Measurements from ENCODE around the gene ZNF214. TPM values are rescaled to one million over a fixed set of nuclear protein-coding genes. Genes with fewer than 3 reads are reported as not detected.

Gene ZNF214
- total RNA-seq: 1 to 10 TPM in 2 of 4 donors, under 1 TPM in 2; 0.75 to 2.0 (median 1.2) TPM

GRCh38 chr11:7020183-7020917 lies at the start of gene ZNF214, which contains the start of gene NLRP14:
ZNF214 (minus strand) TSS chr11:7020346; CDS start chr11:7002835, 17,511 bp downstream.
NLRP14 (plus strand) TSS chr11:7020479; CDS start chr11:7038587, 18,108 bp downstream.
- TF ChIP-seq, protein P1, sequence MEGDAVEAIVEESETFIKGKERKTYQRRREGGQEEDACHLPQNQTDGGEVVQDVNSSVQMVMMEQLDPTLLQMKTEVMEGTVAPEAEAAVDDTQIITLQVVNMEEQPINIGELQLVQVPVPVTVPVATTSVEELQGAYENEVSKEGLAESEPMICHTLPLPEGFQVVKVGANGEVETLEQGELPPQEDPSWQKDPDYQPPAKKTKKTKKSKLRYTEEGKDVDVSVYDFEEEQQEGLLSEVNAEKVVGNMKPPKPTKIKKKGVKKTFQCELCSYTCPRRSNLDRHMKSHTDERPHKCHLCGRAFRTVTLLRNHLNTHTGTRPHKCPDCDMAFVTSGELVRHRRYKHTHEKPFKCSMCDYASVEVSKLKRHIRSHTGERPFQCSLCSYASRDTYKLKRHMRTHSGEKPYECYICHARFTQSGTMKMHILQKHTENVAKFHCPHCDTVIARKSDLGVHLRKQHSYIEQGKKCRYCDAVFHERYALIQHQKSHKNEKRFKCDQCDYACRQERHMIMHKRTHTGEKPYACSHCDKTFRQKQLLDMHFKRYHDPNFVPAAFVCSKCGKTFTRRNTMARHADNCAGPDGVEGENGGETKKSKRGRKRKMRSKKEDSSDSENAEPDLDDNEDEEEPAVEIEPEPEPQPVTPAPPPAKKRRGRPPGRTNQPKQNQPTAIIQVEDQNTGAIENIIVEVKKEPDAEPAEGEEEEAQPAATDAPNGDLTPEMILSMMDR (IDR thresholded peaks at IDR 0.05 in 4 of 5, conservative IDR thresholded peaks at IDR 0.05 in 1 of 5): no peak
- TF ChIP-seq POLR2A (IDR thresholded peaks at IDR 0.05): no peak
- H3K27ac ChIP-seq: peak within 1 kb of the TSS; percentile 11 to 54 (median 22)
- DNase-seq: peak; percentile 69 to 84
- peak; percentile 94 to 96 for ATAC-seq
- no peaks in the 10 kb centered on the region for H3K36me3 ChIP-seq
- no peaks in the 10 kb centered on the region for H3K27me3 ChIP-seq
- H3K9me3 ChIP-seq: no peaks in the 10 kb centered on the region
- in situ Hi-C loops (cut with MboI; ENCODE audit: low sequenced_read_pairs in 4 of 4): no loop called here
- intact Hi-C loops (cut with DNase I; ENCODE audit: low total_unique reads): loop anchor here (2.0 to 5.0 kb wide), 2 partner anchors 28 to 93 kb away; partner anchors contain the start of gene ZNF215
- H3K4me3 ChIP-seq: peak within 1 kb of the TSS; percentile 59 to 70 (median 64)
- H3K4me1 ChIP-seq: peaks cover 7 to 8% of the 10 kb centered on the region in 2 donors

DNA sequence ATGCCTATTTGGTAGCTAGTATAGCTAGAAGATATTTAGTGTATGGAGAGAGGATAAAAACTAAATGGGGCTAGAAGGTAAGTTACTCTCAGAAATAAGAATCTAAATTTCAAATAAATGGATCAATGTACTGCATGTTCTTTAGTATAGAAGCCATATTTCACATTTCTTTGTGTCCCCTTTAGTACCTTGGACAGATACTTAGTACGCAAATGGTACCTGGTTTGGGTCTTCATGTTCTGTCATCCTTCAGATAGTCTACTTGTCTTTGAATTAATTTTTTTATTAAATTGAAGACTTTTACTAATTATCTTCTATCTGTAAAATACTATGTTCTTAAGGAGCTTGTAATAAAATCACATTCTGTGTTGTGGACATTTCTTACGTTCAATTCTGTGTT lies 42.4 kb upstream of the ZNF214 start:
- Histone ChIP-seq H3K4me3 (no peak overlapping the region), H3K27me3 (no peaks in the 10 kb centered on the region), H3K36me3 (no peaks in the 10 kb centered on the region), H3K27ac (no peak overlapping the region), H3K9me3 (no peaks in the 10 kb centered on the region), H3K4me1 (no peaks in the 10 kb centered on the region)
- TF ChIP-seq, protein P1 (IDR thresholded peaks at IDR 0.05 in 4 of 5, conservative IDR thresholded peaks at IDR 0.05 in 1 of 5): no peak
- TF ChIP-seq POLR2A (IDR thresholded peaks at IDR 0.05): no peak
- ATAC-seq: no peak
- in situ Hi-C loops (cut with MboI; ENCODE audit: low sequenced_read_pairs in 4 of 4): no loop called here
- intact Hi-C loops (cut with DNase I; ENCODE audit: low total_unique reads): no loop called here
- no peak for DNase-seq

GRCh38 chr11:7060868-7061267 lies 40.7 kb upstream of the ZNF214 start:
- no peaks in the 10 kb centered on the region for H3K36me3 ChIP-seq
- TF ChIP-seq, protein P1 (IDR thresholded peaks at IDR 0.05 in 4 of 5, conservative IDR thresholded peaks at IDR 0.05 in 1 of 5): no peak
- TF ChIP-seq POLR2A (IDR thresholded peaks at IDR 0.05): no peak
- no peak overlapping the region for H3K4me3 ChIP-seq
- H3K27ac ChIP-seq: no peak overlapping the region
- no peaks in the 10 kb centered on the region for H3K4me1 ChIP-seq
- no peaks in the 10 kb centered on the region for H3K9me3 ChIP-seq
- no peaks in the 10 kb centered on the region for H3K27me3 ChIP-seq
- ATAC-seq (no peak), DNase-seq (no peak)
- intact Hi-C loops (cut with DNase I; ENCODE audit: low total_unique reads): no loop called here
- in situ Hi-C loops (cut with MboI; ENCODE audit: low sequenced_read_pairs in 4 of 4): no loop called here

DNA sequence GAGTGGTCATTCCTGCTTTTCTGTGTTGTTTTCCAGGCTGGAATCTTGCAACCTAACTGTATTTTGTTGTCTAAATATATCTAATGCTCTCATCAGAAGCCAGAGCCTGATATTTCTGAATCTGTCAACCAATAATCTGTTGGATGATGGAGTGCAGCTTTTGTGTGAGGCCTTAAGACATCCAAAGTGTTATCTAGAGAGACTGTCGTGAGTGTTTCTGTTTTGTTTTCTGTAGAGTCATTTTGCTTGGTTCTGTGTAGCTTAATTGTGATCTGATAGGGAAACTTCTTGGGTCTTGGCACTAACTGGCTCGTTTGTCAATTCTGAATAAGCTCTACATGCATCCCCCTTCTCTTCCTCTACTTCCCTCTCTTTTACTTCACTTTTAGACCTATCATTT lies 37.5 kb upstream of the ZNF214 start:
- H3K9me3 ChIP-seq: no peaks in the 10 kb centered on the region
- H3K4me3 ChIP-seq: no peak overlapping the region
- DNase-seq: no peak
- no peaks in the 10 kb centered on the region for H3K36me3 ChIP-seq
- in situ Hi-C loops (cut with MboI; ENCODE audit: low sequenced_read_pairs in 4 of 4) (no loop called here), intact Hi-C loops (cut with DNase I; ENCODE audit: low total_unique reads) (no loop called here)
- no peak overlapping the region for H3K27ac ChIP-seq
- H3K4me1 ChIP-seq: no peaks in the 10 kb centered on the region
- no peak for ATAC-seq
- no peaks in the 10 kb centered on the region for H3K27me3 ChIP-seq
- no peak for TF ChIP-seq POLR2A (IDR thresholded peaks at IDR 0.05)
- TF ChIP-seq, protein P1 (IDR thresholded peaks at IDR 0.05 in 4 of 5, conservative IDR thresholded peaks at IDR 0.05 in 1 of 5): no peak
